ENCODE results near the gene TCF7L1. TPM values are rescaled to one million over a fixed set of nuclear protein-coding genes. Genes with fewer than 3 reads are reported as not detected.

TCF7L1 gene
- total and polyA plus RNA-seq, 9 of the 15 experiments (the other 6 are each of a cell fraction or from before 2014, with no cell fraction given), result 0.03 to 0.11 (median 0.07) TPM; not detected in 5

GRCh38 chr2:85325466-85325811, 192.2 kb downstream of the TCF7L1 start:
- no peak overlapping the region for H3K27ac ChIP-seq (ENCODE audit: extremely low read depth, low read depth, low read length)
- WGBS (ENCODE audit: insufficient coverage, low coverage, missing lambda C conversion rate), result 40% methylated on average over 9 of the region's 9 CpGs
- H2AFZ ChIP-seq (ENCODE audit: low read depth, low read length), result no peak overlapping the region
- H3K36me3 ChIP-seq (ENCODE audit: control insufficient read depth, insufficient read depth, low read length), result peaks cover 62% of the 10 kb centered on the region
- no peaks in the 10 kb centered on the region for H3K27me3 ChIP-seq (ENCODE audit: control insufficient read depth in 2 of 2, insufficient read depth in 2 of 2, low read length in 2 of 2)
- H3K9me3 ChIP-seq (replicated peaks; ENCODE audit: control insufficient read depth, insufficient read depth, low read depth, low read length), result no peaks in the 10 kb centered on the region
- intact Hi-C loops (cut with micrococcal nuclease), result loop anchor here (5.0 kb wide), 3 partner anchors 92 to 292 kb away; partner anchors contain the start of genes SH2D6 and USP39
- in situ Hi-C loops (cut with MboI), result no loop called here
- ChIA-PET CTCF (ENCODE audit: low intra/inter-chr PET ratio) (no interaction called here), POLR2A (interaction anchor here (0.5 to 1.5 kb wide), 2 partner anchors 11 to 67 kb away, joined by 3 to 5 read pairs; no protein-coding TSS in a partner anchor)
- DNase-seq (ENCODE audit: extremely low read depth in 1 of 4, low spot score in 3 of 4) (no peak), ATAC-seq (no peak), FAIRE-seq (no peak)
- H3K4me2 ChIP-seq (ENCODE audit: insufficient read depth, low read length), result peak overlapping the region; percentile 97
- no TSS peak for BruUV-seq (replicated peaks)
- peaks cover 2% of the 10 kb centered on the region for H3K9me1 ChIP-seq (ENCODE audit: control insufficient read depth, insufficient read depth, low read length)
- H3K4me3 ChIP-seq, result peak overlapping the region; percentile 82
- peaks cover 58% of the 10 kb centered on the region for H3K79me2 ChIP-seq (ENCODE audit: control insufficient read depth, insufficient read depth, low read length)
- peak overlapping the region; percentile 70 to 93; a peak in 3 of 4 replicates for H3K9ac ChIP-seq (ENCODE audit: insufficient read depth in 1 of 2, low read depth in 2 of 2, low read length in 2 of 2)
- peaks cover 19% of the 10 kb centered on the region for H4K20me1 ChIP-seq (replicated peaks; ENCODE audit: control insufficient read depth, insufficient read depth, low read length)
- peaks cover 21 to 27% of the 10 kb centered on the region in 2 experiments; a peak in 4 of 5 replicates for H3K4me1 ChIP-seq (replicated peaks in 1 of 2; ENCODE audit: control insufficient read depth in 2 of 2, insufficient read depth in 2 of 2, low read length in 2 of 2)
- TF ChIP-seq ZNF143 (CRISPR knock-in tag; IDR thresholded peaks at IDR 0.05) (no peak), NFE2L1 (tag; IDR thresholded peaks at IDR 0.05; ENCODE audit: borderline replicate concordance, low read depth) (no peak), ZNF282 (CRISPR knock-in tag; IDR thresholded peaks at IDR 0.05) (no peak), PHF20 (IDR thresholded peaks at IDR 0.05; ENCODE audit: partially characterized antibody) (peak; percentile 11), ELF2 (CRISPR knock-in tag; IDR thresholded peaks at IDR 0.05) (no peak), BRF1 (IDR thresholded peaks at IDR 0.05; ENCODE audit: borderline replicate concordance, extremely low read depth, insufficient read length) (no peak), BHLHE40 (IDR thresholded peaks at IDR 0.05; ENCODE audit: low read length) (no peak), CTBP1 (IDR thresholded peaks at IDR 0.05; ENCODE audit: borderline replicate concordance) (no peak), ZFP36 (IDR thresholded peaks at IDR 0.05; ENCODE audit: low read depth, low read length, partially characterized antibody) (no peak), SREBF1 (IDR thresholded peaks at IDR 0.05; ENCODE audit: borderline replicate concordance, low read depth, low read length) (no peak), GABPB1 (CRISPR knock-in tag; IDR thresholded peaks at IDR 0.05) (0 out of 2 replicates have a peak, but pooled peaks have one; percentile 7), POLR2H (tag; IDR thresholded peaks at IDR 0.05; ENCODE audit: low read depth) (no peak), NFE2 (IDR thresholded peaks at IDR 0.05; ENCODE audit: low read depth) (no peak), ZNF121 (CRISPR knock-in tag; conservative IDR thresholded peaks at IDR 0.05) (peak; percentile 82), ZNF57 (CRISPR knock-in tag; IDR thresholded peaks at IDR 0.05) (no peak)

Data from K562 (cell line).